GM21423 (cell line): ENCODE measurements around the gene PFN3.

Experiments used
- ATAC-seq: cut with Tn5 transposase; IDR thresholded peaks from one replicate; pipeline ENCODE4 v1.9.1; 2021; ENCODE audit warnings: mild to moderate bottlenecking, moderate library complexity; ENCODE audit not compliant: unreplicated experiment

PFN3 gene

GRCh38 chr5:177438468-177438867 lies 38.0 kb upstream of the PFN3 start:
- ATAC-seq: no peak

GRCh38 chr5:177437623-177438022 lies 37.2 kb upstream of the PFN3 start:
- no peak for ATAC-seq

- ATAC-seq: no peak
These were observed 35.5 kb upstream of the PFN3 start for GRCh38 chr5:177435847-177436536.

- no peak for ATAC-seq
These were observed 34.7 kb upstream of the PFN3 start for GRCh38 chr5:177434942-177435738.

- no peak for ATAC-seq
These were observed 34.0 kb upstream of the PFN3 start for GRCh38 chr5:177434437-177434836.

GRCh38 chr5:177433658-177434217 lies 33.3 kb upstream of the PFN3 start:
- ATAC-seq: no peak

GRCh38 chr5:177432839-177433657 lies 32.6 kb upstream of the PFN3 start:
- ATAC-seq: no peak

- no peak for ATAC-seq
These were observed 31.8 kb upstream of the PFN3 start for GRCh38 chr5:177432143-177432838.

- peak; percentile 42 for ATAC-seq
These were observed 31.1 kb upstream of the PFN3 start for GRCh38 chr5:177431317-177432142.

- no peak for ATAC-seq
These were observed 30.5 kb upstream of the PFN3 start for GRCh38 chr5:177430972-177431316.

GRCh38 chr5:177430140-177430951 lies 29.9 kb upstream of the PFN3 start:
- no peak for ATAC-seq

- no peak for ATAC-seq
These were observed 29.0 kb upstream of the PFN3 start for GRCh38 chr5:177429248-177430040.

- ATAC-seq: no peak
These were observed 28.2 kb upstream of the PFN3 start for GRCh38 chr5:177428574-177429217.

GRCh38 chr5:177427919-177428573 lies 27.6 kb upstream of the PFN3 start:
- no peak for ATAC-seq

GRCh38 chr5:177427211-177427822 lies 26.9 kb upstream of the PFN3 start:
- no peak for ATAC-seq

- peak; percentile 5 for ATAC-seq
These were observed 26.2 kb upstream of the PFN3 start, which contains the start of gene GRK6 for GRCh38 chr5:177426566-177427210. Gene GRK6 (plus strand): TSS chr5:177426676. CDS start chr5:177426846, 170 bp downstream.
